Measurements from ENCODE around the gene DNM3.

The DNM3 gene

DNA sequence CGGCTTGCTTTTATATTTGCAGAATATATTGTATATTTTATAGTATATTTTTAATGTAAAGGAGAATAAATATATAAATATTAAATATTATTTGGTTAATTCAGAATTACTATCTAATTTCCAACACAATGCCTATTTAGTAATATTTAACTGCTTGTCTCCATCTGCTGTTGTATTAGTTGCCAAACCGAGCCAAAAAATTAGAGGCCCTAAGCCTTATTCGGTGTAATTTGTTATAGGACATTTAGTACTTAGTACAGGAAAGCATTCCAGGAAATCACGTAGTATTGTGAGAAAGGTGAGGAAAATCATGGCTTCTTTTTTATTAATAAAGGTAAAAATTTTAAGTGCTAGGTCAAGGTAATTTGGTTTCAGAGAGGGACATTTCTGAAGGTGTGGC, 93.8 kb downstream of the DNM3 start:
- CTCF ChIA-PET = no interaction called here
- no peak for TF ChIP-seq ARNT (IDR thresholded peaks at IDR 0.05)
- TF ChIP-seq CTBP1 (IDR thresholded peaks at IDR 0.05; ENCODE audit: borderline replicate concordance) = no peak
- no peak for TF ChIP-seq FOXA1 (IDR thresholded peaks at IDR 0.05)
- no peak for TF ChIP-seq LEF1 (IDR thresholded peaks at IDR 0.05; ENCODE audit: borderline replicate concordance)
- TF ChIP-seq NFRKB (IDR thresholded peaks at IDR 0.05) = no peak
- TF ChIP-seq L3MBTL2 (conservative IDR thresholded peaks at IDR 0.05) = no peak
- TF ChIP-seq FOXM1 (IDR thresholded peaks at IDR 0.05; ENCODE audit: borderline replicate concordance) = no peak
- TF ChIP-seq HDGF (IDR thresholded peaks at IDR 0.05; ENCODE audit: borderline replicate concordance) = no peak
- TF ChIP-seq, protein P1, sequence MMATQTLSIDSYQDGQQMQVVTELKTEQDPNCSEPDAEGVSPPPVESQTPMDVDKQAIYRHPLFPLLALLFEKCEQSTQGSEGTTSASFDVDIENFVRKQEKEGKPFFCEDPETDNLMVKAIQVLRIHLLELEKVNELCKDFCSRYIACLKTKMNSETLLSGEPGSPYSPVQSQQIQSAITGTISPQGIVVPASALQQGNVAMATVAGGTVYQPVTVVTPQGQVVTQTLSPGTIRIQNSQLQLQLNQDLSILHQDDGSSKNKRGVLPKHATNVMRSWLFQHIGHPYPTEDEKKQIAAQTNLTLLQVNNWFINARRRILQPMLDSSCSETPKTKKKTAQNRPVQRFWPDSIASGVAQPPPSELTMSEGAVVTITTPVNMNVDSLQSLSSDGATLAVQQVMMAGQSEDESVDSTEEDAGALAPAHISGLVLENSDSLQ (IDR thresholded peaks at IDR 0.05) = no peak
- no peak for TF ChIP-seq SP1 (IDR thresholded peaks at IDR 0.05)
- no peak for TF ChIP-seq ZNF384 (IDR thresholded peaks at IDR 0.05)
- no peak for TF ChIP-seq FOXK2 (IDR thresholded peaks at IDR 0.05)
- DNase-seq (ENCODE audit: extremely low spot score) = no peak
- POLR2A ChIA-PET = no interaction called here

DNA sequence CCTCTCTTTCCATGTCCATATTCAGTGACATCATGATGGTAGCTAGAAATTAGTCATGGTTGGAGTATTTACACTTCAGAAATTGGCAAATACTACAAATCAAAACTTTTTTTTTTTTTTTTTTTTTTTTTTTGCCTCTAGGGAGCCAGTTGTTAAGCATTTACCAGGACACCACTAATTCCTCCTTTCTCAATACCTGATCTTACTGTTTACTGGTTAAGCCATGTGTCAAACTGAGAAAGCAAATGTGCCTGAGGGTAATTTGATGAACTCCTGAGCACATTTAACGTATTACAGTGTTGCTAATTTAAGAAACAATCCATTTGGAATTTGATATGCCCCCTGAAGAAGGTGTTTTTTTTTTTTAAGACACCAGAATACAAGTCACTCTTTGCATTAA, 94.4 kb downstream of the DNM3 start:
- POLR2A ChIA-PET = no interaction called here
- DNase-seq (ENCODE audit: extremely low spot score) = no peak

DNA sequence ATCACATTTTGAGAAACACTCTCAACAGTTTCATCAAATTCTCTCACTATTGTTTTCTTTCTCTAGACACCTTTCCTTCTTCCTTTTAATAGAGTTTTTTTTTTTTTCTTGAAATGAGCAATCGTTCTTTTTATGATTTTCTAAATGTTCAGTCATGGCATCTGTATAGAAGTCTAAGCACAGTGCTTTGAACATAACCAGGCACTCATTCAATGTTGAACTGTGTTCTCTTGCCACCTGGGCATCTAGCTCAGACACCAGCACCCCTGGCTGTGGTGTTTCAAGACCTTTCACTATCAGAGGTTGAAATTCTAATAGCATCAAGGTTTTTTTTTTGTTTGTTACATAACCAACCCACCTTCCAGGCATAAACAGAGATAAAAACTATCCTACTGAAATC, 96.6 kb downstream of the DNM3 start:
- ChIA-PET POLR2A (no interaction called here), CTCF (no interaction called here)
- no peak for DNase-seq (ENCODE audit: extremely low spot score)
- TF ChIP-seq ELF4 (IDR thresholded peaks at IDR 0.05) (no peak), SP1 (IDR thresholded peaks at IDR 0.05) (no peak), NFRKB (IDR thresholded peaks at IDR 0.05) (no peak), FOXM1 (IDR thresholded peaks at IDR 0.05; ENCODE audit: borderline replicate concordance) (no peak), ZNF384 (IDR thresholded peaks at IDR 0.05) (no peak), L3MBTL2 (conservative IDR thresholded peaks at IDR 0.05) (no peak), LEF1 (IDR thresholded peaks at IDR 0.05; ENCODE audit: borderline replicate concordance) (no peak), TARDBP (IDR thresholded peaks at IDR 0.05) (no peak), SUZ12 (IDR thresholded peaks at IDR 0.05) (no peak), ARNT (IDR thresholded peaks at IDR 0.05) (no peak)
- TF ChIP-seq, protein P1 (IDR thresholded peaks at IDR 0.05) = no peak

More for the DNA sequence above, 94.4 kb downstream of the DNM3 start:
- CTCF ChIA-PET = no interaction called here
- TF ChIP-seq BHLHE40 (IDR thresholded peaks at IDR 0.05; ENCODE audit: borderline replicate concordance) = no peak
- TF ChIP-seq ARNT (IDR thresholded peaks at IDR 0.05) = no peak
- TF ChIP-seq CTBP1 (IDR thresholded peaks at IDR 0.05; ENCODE audit: borderline replicate concordance) = no peak
- no peak for TF ChIP-seq LEF1 (IDR thresholded peaks at IDR 0.05; ENCODE audit: borderline replicate concordance)
- TF ChIP-seq ELF4 (IDR thresholded peaks at IDR 0.05) = no peak
- no peak for TF ChIP-seq TARDBP (IDR thresholded peaks at IDR 0.05)

DNA sequence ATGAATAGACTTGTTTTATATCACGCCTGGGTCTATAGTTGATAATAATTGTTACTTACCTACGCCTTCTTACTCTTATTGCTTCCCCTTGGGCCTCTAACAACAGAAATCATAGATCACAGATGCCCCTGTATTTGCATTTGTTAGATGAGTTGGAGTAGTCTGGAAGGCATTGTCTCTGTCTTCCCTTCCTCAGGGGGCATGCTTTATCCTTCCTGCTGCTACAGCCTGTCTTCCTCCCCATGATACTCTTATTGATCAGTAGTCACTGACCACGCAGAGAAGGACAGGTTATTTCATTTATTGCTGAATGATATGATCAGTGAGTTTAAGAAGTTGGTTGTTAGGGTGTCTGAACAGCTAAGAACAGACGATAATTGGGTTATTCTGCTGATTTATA, 98.4 kb downstream of the DNM3 start:
- ChIA-PET CTCF (no interaction called here), POLR2A (no interaction called here)
- TF ChIP-seq FOXA1 (IDR thresholded peaks at IDR 0.05) = no peak
- TF ChIP-seq FOXM1 (IDR thresholded peaks at IDR 0.05; ENCODE audit: borderline replicate concordance) = no peak
- no peak for TF ChIP-seq BHLHE40 (IDR thresholded peaks at IDR 0.05; ENCODE audit: borderline replicate concordance)
- no peak for TF ChIP-seq ZNF384 (IDR thresholded peaks at IDR 0.05)
- no peak for TF ChIP-seq ARNT (IDR thresholded peaks at IDR 0.05)
- no peak for TF ChIP-seq ELF4 (IDR thresholded peaks at IDR 0.05)
- no peak for TF ChIP-seq SP1 (IDR thresholded peaks at IDR 0.05)
- no peak for TF ChIP-seq TARDBP (IDR thresholded peaks at IDR 0.05)
- TF ChIP-seq SUZ12 (IDR thresholded peaks at IDR 0.05) = no peak
- no peak for TF ChIP-seq L3MBTL2 (conservative IDR thresholded peaks at IDR 0.05)
- TF ChIP-seq, protein P1 (IDR thresholded peaks at IDR 0.05) = no peak
- no peak for TF ChIP-seq NFRKB (IDR thresholded peaks at IDR 0.05)
- no peak for TF ChIP-seq LEF1 (IDR thresholded peaks at IDR 0.05; ENCODE audit: borderline replicate concordance)
- TF ChIP-seq HDGF (IDR thresholded peaks at IDR 0.05; ENCODE audit: borderline replicate concordance) = no peak
- no peak for TF ChIP-seq CTBP1 (IDR thresholded peaks at IDR 0.05; ENCODE audit: borderline replicate concordance)
- no peak for DNase-seq (ENCODE audit: extremely low spot score)

DNA sequence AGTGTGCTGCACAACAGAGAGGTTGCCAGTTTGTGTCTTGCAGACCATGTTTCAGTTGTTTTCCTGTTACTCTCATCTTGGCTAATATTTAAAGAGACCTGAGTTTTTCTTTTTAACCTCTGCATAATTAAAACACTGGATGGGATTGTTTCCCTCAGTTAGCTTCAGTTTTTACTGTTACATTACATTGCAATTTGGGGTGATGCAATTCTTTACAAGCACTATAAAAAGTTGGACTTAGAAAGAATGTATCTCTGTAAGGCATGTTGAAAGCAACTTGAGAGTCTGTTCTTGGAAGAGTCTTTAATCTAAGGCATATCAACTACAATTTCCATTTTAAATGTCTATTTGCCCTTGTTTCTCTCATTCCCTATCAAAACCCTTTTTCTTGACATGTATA, 99.1 kb downstream of the DNM3 start:
- ChIA-PET POLR2A (no interaction called here), CTCF (no interaction called here)
- no peak for TF ChIP-seq LEF1 (IDR thresholded peaks at IDR 0.05; ENCODE audit: borderline replicate concordance)
- TF ChIP-seq FOXM1 (IDR thresholded peaks at IDR 0.05; ENCODE audit: borderline replicate concordance) = no peak
- TF ChIP-seq ARNT (IDR thresholded peaks at IDR 0.05) = no peak
- no peak for TF ChIP-seq FOXA1 (IDR thresholded peaks at IDR 0.05)
- no peak for TF ChIP-seq NFRKB (IDR thresholded peaks at IDR 0.05)
- TF ChIP-seq HDGF (IDR thresholded peaks at IDR 0.05; ENCODE audit: borderline replicate concordance) = no peak
- TF ChIP-seq L3MBTL2 (conservative IDR thresholded peaks at IDR 0.05) = no peak
- no peak for TF ChIP-seq SP1 (IDR thresholded peaks at IDR 0.05)
- no peak for TF ChIP-seq TARDBP (IDR thresholded peaks at IDR 0.05)
- no peak for TF ChIP-seq FOXK2 (IDR thresholded peaks at IDR 0.05)
- TF ChIP-seq CTBP1 (IDR thresholded peaks at IDR 0.05; ENCODE audit: borderline replicate concordance) = no peak
- no peak for TF ChIP-seq BHLHE40 (IDR thresholded peaks at IDR 0.05; ENCODE audit: borderline replicate concordance)
- TF ChIP-seq ELF4 (IDR thresholded peaks at IDR 0.05) = no peak
- no peak for TF ChIP-seq SUZ12 (IDR thresholded peaks at IDR 0.05)
- TF ChIP-seq ZNF384 (IDR thresholded peaks at IDR 0.05) = no peak
- TF ChIP-seq, protein P1 (IDR thresholded peaks at IDR 0.05) = no peak
- no peak for DNase-seq (ENCODE audit: extremely low spot score)

DNA sequence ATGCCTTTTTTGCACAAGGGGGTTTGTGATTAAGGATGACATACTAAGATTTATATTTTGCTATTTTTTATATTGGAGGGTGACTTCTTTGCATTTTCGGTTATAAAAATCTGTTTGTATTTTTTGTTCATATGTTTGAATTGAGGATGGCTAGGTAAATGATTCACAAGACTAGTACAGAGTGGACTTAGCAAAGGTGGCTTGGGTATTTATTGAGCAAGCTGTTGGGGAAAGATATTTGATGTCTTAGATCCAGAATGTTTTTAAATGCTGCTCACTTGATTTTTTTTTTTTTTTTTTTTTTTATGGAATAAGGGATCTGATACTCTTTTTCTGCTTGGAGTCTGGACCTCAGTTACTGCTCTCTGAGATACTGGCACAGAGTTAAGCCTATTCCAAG, 100.6 kb downstream of the DNM3 start:
- no peak for DNase-seq (ENCODE audit: extremely low spot score)
- CTCF ChIA-PET = no interaction called here
- POLR2A ChIA-PET = no interaction called here
- TF ChIP-seq CTBP1 (IDR thresholded peaks at IDR 0.05; ENCODE audit: borderline replicate concordance) (no peak), ARNT (IDR thresholded peaks at IDR 0.05) (no peak), SUZ12 (IDR thresholded peaks at IDR 0.05) (no peak), L3MBTL2 (conservative IDR thresholded peaks at IDR 0.05) (no peak), FOXA1 (IDR thresholded peaks at IDR 0.05) (no peak), FOXM1 (IDR thresholded peaks at IDR 0.05; ENCODE audit: borderline replicate concordance) (no peak), LEF1 (IDR thresholded peaks at IDR 0.05; ENCODE audit: borderline replicate concordance) (no peak), TARDBP (IDR thresholded peaks at IDR 0.05) (no peak), SP1 (IDR thresholded peaks at IDR 0.05) (no peak), ZNF384 (IDR thresholded peaks at IDR 0.05) (no peak), FOXK2 (IDR thresholded peaks at IDR 0.05) (no peak), HDGF (IDR thresholded peaks at IDR 0.05; ENCODE audit: borderline replicate concordance) (no peak), NFRKB (IDR thresholded peaks at IDR 0.05) (no peak), BHLHE40 (IDR thresholded peaks at IDR 0.05; ENCODE audit: borderline replicate concordance) (no peak), ELF4 (IDR thresholded peaks at IDR 0.05) (no peak)
- TF ChIP-seq, protein P1 (IDR thresholded peaks at IDR 0.05) = no peak
